HG03571 (cell line): ENCODE data around the gene ZRANB1.

Source experiments
- ATAC-seq: cut with Tn5 transposase; IDR thresholded peaks from one replicate; pipeline ENCODE4 v1.9.1; 2021; ENCODE audit not compliant: unreplicated experiment

Gene ZRANB1

DNA sequence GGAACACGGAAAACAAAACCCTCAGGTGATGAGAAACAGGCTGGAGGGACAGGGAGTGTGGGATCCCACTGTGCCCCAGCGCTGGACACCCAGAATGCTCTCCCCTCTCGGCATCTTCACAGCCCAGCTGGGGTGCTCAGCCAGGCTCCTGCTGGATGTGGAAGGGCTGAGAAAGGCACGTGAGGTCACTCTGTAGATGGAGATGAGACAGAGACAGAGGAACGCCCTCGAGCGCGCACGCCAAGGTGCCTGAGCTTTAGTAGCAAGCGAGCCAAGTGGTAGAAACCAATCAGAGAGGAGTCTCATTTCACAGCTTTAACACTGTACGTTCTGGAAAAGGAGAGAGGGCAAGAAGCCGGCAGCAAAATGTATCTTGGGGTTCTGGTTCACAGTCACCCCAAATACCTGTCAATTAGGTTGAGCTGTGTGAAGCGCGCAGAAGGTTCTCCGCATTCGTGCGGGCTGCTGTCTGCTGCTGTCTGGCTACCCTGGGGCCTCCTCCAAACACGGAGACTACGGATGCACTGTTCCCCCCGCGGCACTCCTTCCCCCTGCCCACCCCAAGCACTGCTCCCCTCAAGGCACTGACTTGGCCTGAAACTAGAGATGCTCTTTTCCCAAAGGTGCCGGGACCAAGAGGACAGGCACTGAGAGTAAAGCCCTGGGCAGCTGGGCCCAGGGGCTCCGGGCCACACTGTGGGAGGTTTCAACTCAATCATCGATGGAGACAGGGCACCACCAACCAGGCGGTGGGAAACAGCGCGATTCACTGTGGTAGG, 91.4 kb downstream of the ZRANB1 start:
- ATAC-seq = no peak

DNA sequence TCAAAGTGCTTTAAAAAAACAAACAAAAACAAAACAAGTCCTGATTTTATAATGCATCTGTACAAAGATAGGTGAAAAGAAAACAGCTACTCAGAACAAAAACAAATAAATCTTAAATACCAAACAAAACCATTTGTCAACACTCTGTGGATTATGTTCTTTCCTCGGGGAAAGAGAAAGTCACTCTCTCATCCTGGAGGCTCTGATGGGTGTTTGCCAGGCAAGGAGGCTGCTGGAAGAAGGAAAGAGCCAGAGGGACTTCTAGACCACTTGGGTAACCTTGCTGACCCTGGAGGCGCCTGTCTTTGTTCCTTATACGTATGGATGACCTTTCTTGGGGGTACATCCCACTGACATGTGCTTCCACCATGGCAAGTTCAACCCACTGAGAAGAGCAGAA, 92.8 kb downstream of the ZRANB1 start:
- ATAC-seq = no peak

DNA sequence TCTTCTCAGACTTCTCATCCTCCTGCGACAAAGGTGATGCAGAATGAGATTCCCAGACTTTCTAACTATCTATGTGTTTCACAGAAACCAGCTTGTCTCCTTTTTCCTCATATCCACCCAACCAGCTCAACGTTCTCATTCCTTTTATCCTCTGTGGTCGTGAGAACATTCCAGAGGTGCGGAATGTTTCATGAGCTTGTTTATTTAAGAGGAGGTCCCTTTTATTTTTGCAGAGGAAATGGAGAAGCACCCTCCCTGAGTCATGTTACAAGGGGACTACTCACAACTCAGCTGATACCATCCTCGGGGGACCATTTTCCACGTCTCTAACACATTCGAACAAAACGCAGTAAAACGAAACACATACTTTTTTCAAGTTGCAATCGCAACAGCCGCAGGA, 93.2 kb downstream of the ZRANB1 start:
- no peak for ATAC-seq

DNA sequence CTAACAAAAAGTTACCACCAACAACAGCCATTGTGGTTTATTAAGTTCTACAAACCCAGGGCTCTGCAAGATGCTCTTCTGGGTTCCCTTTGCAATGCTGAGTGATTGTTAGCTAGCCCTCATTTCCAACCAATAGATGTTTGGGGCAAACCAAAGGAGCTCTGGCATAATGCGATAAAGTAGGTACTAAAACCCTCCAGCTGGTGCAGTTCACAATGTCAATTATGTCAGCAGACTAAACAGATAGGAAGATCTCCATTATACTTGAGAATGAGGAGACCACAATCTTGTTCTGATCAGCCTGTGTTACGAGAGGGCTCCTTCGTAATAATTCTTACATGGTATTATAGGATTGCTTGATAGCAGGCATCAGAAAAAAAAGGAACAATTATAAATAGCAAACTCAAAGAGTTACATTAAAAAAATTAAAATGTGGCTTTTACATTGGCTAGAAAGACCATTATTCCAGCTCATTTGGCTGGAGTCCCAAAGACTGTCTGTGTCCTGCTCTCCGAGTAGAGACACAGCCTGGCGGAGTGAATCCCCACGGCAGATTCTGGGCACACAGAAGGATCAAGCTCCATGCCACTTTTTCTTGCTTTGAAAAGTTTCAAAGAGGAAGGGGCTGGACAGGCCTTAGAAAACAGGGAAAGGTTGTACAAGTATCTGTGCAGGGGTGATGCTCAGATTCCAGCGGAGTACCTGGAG, 93.8 kb downstream of the ZRANB1 start:
- ATAC-seq = no peak

DNA sequence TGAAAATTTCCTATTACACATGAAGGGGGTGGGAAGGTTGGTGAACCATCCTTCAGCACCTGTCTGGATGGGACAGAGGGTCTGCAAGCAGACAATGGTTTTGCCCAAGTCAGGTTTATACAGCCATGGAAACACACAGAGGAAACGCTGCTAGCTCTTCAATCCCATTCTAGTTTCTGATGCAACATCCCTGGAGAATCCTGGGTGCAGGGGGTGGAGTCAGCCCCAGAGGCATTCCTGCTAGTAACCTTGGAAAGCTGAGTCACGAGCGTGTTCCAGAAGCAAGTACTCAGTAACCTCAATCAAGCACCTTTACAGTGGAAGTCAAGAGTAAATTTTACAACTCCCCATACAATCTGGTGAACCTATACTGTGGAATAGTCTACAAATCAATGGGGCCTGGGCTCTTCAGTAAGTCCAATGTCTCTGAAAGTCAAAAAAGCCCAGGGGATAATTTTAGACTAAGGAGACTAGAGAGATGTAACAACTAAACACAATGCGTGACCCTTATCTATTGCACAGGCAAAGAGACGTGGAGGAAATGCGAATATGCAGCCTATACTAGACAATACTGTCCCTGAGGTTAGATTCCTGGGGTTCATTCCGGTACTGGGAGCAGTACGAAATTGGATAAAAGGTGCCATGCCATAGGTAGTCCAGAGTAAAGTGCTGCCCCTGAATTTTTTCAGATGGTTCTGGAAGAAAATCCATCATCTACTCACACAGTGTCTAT, 95.4 kb downstream of the ZRANB1 start:
- ATAC-seq = no peak
